GM13976 (cell line): ENCODE measurements around the gene HDAC9.

ENCODE experiments used
- DNase-seq: peaks from one replicate; pipeline ENCODE4 v3.0.0; 2012; ENCODE audit warnings: low spot score
- CTCF ChIP-seq: IDR thresholded peaks from 2 replicates; pipeline ENCODE4 v1.5.1; 2012; ENCODE audit warnings: borderline replicate concordance, mild to moderate bottlenecking; ENCODE audit not compliant: insufficient read depth; ENCODE audit errors: extremely low read depth, missing control alignments, control extremely low read depth
- in situ Hi-C: fragments of 300-500 bp; cut with MboI; formaldehyde crosslinking; loops from one replicate; pipeline ENCODE4 v1.12.0; 2022; ENCODE audit warnings: low sequenced_read_pairs, mixed read lengths, inconsistent platforms; ENCODE audit not compliant: unreplicated experiment

Gene HDAC9

DNA sequence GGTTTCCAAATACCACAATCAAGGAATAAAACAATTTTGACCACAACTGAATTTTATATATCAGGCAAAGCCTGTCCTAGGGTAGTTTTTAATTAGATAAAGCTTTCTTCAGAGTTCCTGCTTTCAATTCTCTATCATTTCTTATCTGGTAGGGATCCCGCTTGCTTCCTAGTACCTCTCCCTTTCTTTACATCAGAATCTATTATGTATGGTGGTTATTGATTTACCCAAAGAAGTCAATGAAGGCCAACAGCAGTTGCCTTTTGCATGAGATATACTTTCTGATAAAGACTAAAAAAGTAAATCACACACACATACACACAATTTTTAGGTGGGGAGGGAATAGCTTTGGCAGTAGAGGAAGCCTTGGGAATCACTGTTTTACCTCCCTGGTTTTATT is 70.7 kb downstream of the HDAC9 start:
- no peak for TF ChIP-seq CTCF
- in situ Hi-C loops: no loop called here
- DNase-seq: no peak

DNA sequence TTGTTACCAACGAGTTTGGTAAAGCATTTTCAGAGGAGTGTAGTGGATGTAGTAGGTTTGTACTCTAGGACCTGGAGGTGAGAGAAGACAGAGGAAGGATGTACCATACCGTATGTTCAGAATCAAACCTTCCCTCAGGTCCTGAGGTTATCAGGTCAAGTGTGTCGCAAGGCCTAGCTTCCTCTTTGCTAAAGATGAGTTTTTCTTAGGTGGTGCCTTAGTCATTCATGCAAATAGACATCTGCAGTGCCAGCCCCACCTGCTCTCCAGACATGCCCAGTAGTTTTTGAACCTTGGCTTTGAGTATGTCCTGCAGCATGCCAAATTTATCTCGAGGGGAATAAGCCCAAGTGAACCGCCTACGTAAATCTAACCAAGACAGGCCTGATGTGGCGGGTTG is 71.3 kb downstream of the HDAC9 start:
- no peak for TF ChIP-seq CTCF
- DNase-seq: peak; percentile 51
- in situ Hi-C loops: no loop called here

- no peak for DNase-seq
- no peak for TF ChIP-seq CTCF
- in situ Hi-C loops: no loop called here
Measured at GRCh38 chr7:18570441-18570840, 74.9 kb downstream of the HDAC9 start.

- peak; percentile 12 for TF ChIP-seq CTCF
- no peak for DNase-seq
- in situ Hi-C loops: no loop called here
Measured at GRCh38 chr7:18570890-18571478, 75.4 kb downstream of the HDAC9 start.

DNA sequence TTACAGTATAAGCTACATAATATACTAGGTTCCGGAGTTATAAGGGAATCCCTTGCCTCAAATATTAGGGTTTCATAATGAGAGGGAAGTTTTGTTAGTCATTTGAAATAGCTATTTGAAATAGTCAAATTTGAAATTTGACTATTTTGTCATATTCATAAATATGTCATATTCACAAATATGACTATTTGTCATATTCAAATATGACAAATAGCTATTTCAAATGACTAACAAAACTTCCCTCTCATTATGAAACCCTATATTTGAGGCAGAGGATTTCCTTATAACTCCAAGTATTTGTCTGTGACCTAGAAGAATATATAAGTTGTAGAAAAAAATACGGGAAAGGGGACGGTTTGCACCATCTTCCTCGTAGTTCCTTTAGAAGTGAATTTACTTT is 76.6 kb downstream of the HDAC9 start:
- in situ Hi-C loops: no loop called here
- no peak for DNase-seq
- no peak for TF ChIP-seq CTCF

GRCh38 chr7:18572885-18573284 is 77.3 kb downstream of the HDAC9 start:
- in situ Hi-C loops: no loop called here
- TF ChIP-seq CTCF: no peak
- no peak for DNase-seq
